Aorta (tissue), 5 donors: ENCODE measurements around the gene TSHZ3. TPM values are rescaled to one million over a fixed set of nuclear protein-coding genes. Genes with fewer than 3 reads are reported as not detected.

Experiments
- ATAC-seq: fragments of 200-7000 bp; cut with Tn5 transposase; one replicate; pipeline ENCODE4 v1.9.1; 2022; ENCODE audit warnings: moderate library complexity; ENCODE audit not compliant: low FRiP score
- DNase-seq, 2 donors: peaks; one replicate each; pipeline ENCODE4 v3.0.0-alpha.2; 2020
- H3K27ac ChIP-seq, 2 donors: one replicate each; pipeline ENCODE4 v1.5.1; 2013; ENCODE audit warnings: low read length in 2 of 2, mild to moderate bottlenecking in 2 of 2, moderate library complexity in 2 of 2, control low read depth in 1 of 2, inconsistent platforms in 1 of 2, low read depth in 1 of 2
- H3K27me3 ChIP-seq, 2 donors: one replicate each; pipeline ENCODE4 v1.6.1; 2013; ENCODE audit warnings: control low read depth in 1 of 2, low read length in 1 of 2, mild to moderate bottlenecking in 1 of 2, moderate library complexity in 1 of 2; ENCODE audit not compliant: insufficient read depth in 2 of 2, control insufficient read depth in 1 of 2
- H3K36me3 ChIP-seq, 2 donors: one replicate each; pipeline ENCODE4 v1.6.1; 2013; ENCODE audit warnings: control low read depth in 1 of 2, low read length in 1 of 2, mild to moderate bottlenecking in 1 of 2; ENCODE audit not compliant: insufficient read depth in 2 of 2, control insufficient read depth in 1 of 2
- H3K4me1 ChIP-seq, 2 donors: one replicate each; pipeline ENCODE4 v1.6.1; 2013; ENCODE audit warnings: low read length in 2 of 2, control low read depth in 1 of 2, mild to moderate bottlenecking in 1 of 2, moderate library complexity in 1 of 2; ENCODE audit not compliant: insufficient read depth in 2 of 2, control insufficient read depth in 1 of 2
- H3K4me3 ChIP-seq, 2 donors: one replicate each; pipeline ENCODE4 v1.5.1; 2013; ENCODE audit warnings: low read length in 2 of 2, control low read depth in 1 of 2, mild to moderate bottlenecking in 1 of 2
- H3K9me3 ChIP-seq: one replicate; pipeline ENCODE4 v1.6.1; 2013; ENCODE audit warnings: mild to moderate bottlenecking, low read length; ENCODE audit not compliant: control insufficient read depth
- WGBS, 2 donors: extraction: QIAGEN DNeasy Blood & Tissue Kit; methylation state at CpG; one replicate each; pipeline ENCODE4 v1.1.7; 2013; 5-methylcytosine and 5-hydroxymethylcytosine counted together
- intact Hi-C, 2 donors: fragments of 100-400 bp; cut with DNase I; formaldehyde crosslinking; loops; one replicate each; pipeline versions ENCODE4 v1.14.2 to v1.15.0; 2022
- polyA plus RNA-seq, 2 donors: library from polyadenylated mRNA; stranded (reverse); fragments of 200-250 nt; gene quantifications; one replicate each; pipeline ENCODE4 v1.2.3, GENCODE V29; 2013
- total RNA-seq, 2 donors: library from RNA; stranded (reverse); fragmentation: NEBNext Ultra II Directional; extraction: Animal tissue kit (Norgen Biotek cat#: 25700); gene quantifications; one replicate each; pipeline ENCODE4 v1.2.1, GENCODE V29; 2021
- donor health status: healthy with polysubstance abuse.
- donor health status: Bipolar disorder and iron deficiency.
- donor health status: DM: no; HTN: no; CAD: no.
- donor health status: DM: no; HTN: no; CAD: no.
- donor health status: DM: yes; HTN: yes; CAD: no.

TSHZ3 gene
- total and polyA plus RNA-seq, 4 donors = 3.0 to 20.6 (median 10.8) TPM

DNA sequence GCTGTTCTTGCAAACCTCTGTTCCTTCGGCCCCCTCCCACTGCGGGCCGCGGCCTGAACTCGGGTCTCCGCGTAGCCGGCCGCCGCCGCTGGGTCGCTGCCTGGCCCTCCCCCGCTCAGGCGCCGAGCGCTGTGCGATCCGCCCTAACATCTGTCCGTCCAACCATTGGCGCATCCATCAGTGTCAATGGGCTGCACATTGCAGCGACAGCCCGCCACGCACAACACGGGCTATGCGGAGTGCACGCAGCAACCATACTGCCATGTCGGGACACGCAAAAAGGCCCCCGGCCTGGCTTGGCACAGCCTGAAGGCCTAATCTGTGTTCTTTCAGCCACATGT, 2.6 kb upstream of the TSHZ3 start:
- no peak overlapping the region for H3K27ac ChIP-seq
- ATAC-seq (no peak), DNase-seq (no peak)
- 28 to 33% methylated on average over 18 to 29 of the region's 29 CpGs for WGBS, 2 donors
- H3K4me1 ChIP-seq = no peaks in the 10 kb centered on the region
- intact Hi-C loops = loop anchor here in 1 of 2 donors (10.0 kb wide), 1 partner anchor 1223 kb away; no protein-coding TSS in a partner anchor
- no peaks in the 10 kb centered on the region for H3K9me3 ChIP-seq
- no peaks in the 10 kb centered on the region for H3K36me3 ChIP-seq
- H3K27me3 ChIP-seq = no peaks in the 10 kb centered on the region
- peak overlapping the region in 1 of 2 donors; percentile 99 for H3K4me3 ChIP-seq

DNA sequence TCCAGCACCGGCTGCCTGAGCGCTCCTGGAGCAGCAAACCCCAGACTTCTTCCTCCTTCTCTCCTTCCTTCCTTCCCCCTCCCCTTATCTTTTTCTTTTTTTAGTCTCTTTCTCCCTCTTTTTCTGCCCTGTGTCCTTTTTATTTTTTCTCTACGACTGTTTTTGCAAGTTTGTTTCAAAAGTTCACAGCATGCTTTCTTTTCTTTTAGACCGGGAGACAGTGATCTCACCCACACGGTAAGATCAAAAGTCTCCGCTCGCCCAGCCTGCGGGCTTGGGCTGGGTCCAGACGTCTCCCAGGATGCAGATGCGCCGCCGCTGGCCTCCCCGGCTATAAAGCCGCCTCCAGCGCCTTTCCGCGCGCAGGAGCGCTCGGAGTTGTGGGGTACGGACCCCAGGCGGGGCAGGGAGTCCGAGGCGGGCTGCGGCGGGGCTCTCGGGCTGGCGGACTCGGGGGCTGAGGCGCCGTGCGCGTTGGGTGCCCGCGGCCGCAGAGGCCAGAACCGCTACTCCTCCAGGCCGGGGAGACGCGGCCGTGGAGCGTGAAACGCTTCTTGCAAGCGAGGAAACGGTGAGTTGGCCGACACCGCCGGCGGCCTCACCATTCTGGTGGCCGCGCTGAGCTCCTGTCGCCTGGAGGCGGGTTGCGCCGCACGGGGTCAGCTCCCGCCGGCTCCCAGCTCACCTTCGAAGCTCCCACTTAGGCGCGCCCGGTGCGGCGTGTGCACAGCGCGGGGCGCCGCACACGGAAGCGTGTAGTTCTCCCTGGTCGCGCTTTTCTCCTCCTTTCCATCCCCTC, 2.0 kb upstream of the TSHZ3 start:
- DNase-seq = peak in 1 of 2 donors; percentile 83
- Histone ChIP-seq H3K27ac (no peak overlapping the region), H3K36me3 (no peaks in the 10 kb centered on the region), H3K4me3 (peak overlapping the region; percentile 98 to 99), H3K4me1 (no peaks in the 10 kb centered on the region), H3K9me3 (no peaks in the 10 kb centered on the region), H3K27me3 (no peaks in the 10 kb centered on the region)
- WGBS, 2 donors = 1% methylated on average over 64 to 72 of the region's 72 CpGs
- ATAC-seq = no peak
- intact Hi-C loops = loop anchor here in 1 of 2 donors (10.0 kb wide), 1 partner anchor 1224 kb away; no protein-coding TSS in a partner anchor

DNA sequence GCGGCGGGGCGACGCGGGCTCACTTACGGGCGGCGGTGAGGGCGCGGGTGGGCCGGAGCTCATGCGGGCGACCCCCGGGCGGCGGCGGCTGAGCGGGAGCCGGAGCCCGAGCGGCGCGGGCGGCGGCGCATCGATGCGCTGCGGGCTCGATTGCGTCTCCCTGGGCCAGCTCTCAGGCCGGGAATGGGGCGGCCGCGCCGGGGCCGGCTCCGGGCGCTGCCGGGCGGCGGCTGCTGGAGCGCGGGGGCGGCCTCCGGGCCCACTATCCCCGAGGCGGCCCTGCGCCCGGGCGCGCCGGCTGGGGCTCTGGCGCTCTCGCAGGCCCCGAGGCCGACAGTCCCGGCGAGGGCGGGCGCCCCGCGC, 1.4 kb upstream of the TSHZ3 start:
- Histone ChIP-seq H3K27ac (no peak overlapping the region), H3K36me3 (no peaks in the 10 kb centered on the region), H3K4me1 (no peaks in the 10 kb centered on the region), H3K9me3 (no peaks in the 10 kb centered on the region), H3K27me3 (no peaks in the 10 kb centered on the region), H3K4me3 (peak overlapping the region; percentile 98 to 99)
- peak; percentile 53 for ATAC-seq
- peak; percentile 74 to 89 for DNase-seq
- 0 to 1% methylated on average over 31 to 63 of the region's 63 CpGs for WGBS, 2 donors
- intact Hi-C loops = loop anchor here in 1 of 2 donors (10.0 kb wide), 1 partner anchor 1224 kb away; no protein-coding TSS in a partner anchor

DNA sequence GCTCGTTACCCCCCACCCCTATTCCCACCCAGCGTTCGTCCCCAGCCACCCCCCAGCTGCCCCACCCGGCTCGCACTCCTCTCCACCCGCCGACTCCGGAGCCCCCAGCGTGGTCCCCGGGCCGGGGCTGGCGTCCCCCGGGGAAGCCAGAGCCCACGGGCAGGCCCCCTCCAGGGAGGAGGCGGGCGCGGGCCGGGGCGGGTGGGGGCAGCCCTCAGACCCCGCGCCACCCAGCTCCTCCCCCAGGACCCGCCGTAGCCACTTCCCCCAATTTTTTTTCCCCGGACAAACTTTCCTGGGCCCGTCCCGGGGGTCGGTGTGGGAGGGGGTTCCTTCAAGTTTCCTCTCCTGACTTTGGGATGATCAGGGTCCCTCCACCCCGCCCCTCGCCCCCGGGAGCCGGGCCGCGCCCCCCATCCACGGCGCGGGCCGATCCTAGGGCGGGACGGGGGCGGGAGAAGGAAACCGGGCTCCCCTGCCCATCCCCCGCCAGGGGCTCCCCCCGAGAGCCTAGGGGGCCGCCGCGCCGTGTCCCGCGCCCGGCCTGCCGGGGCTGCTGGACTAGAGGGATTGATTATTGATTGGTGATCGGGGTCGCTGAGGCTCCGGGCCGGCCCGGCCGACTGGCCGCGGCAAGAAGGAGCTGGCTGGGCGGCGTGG, 927 bp upstream of the TSHZ3 start:
- ATAC-seq = peak; percentile 53

DNA sequence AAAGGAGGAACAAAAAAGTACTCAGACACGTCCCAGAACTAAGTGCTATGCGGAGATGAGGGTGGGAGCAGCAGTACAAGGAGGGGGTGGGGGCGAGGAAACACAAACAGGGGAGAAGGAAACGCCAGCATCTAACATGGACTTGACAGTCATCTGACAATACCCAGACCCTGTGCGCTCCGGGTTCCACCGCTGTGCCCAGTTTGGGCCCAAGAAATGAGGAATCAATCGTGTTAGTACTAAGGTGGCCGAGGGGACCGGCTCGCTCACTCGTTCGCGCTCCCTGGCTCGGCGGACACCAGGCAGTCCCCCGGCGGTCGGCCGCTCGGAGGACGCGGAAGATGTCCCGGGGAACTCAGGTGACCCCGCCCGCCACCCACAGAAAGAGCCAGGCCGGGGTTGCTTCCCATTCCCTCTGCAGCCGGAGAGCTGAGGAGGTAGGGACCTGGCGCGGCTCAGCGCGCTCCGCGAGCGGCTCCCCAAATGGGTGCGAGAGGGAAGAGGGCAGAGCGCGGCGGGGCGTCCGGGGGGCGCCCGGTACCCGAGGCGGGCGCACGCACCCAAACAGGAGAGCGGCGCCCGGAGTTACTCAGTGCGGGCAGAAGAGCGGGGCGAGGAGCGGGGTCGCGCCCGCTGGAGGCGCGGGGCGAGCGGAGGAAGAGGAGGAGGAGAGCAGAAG, 616 bp downstream of the TSHZ3 start:
- Histone ChIP-seq H3K27me3 (no peaks in the 10 kb centered on the region), H3K36me3 (no peaks in the 10 kb centered on the region), H3K4me3 (peak overlapping the region; percentile 98 to 99), H3K9me3 (no peaks in the 10 kb centered on the region), H3K27ac (peak overlapping the region in 1 of 2 donors; percentile 22), H3K4me1 (no peaks in the 10 kb centered on the region)
- peak in 1 of 2 donors; percentile 84 for DNase-seq
- intact Hi-C loops = no loop called here
- 2 to 3% methylated on average over 45 to 61 of the region's 61 CpGs for WGBS, 2 donors
- peak; percentile 17 for ATAC-seq

More for the DNA sequence above, 927 bp upstream of the TSHZ3 start:
- Histone ChIP-seq H3K27me3 (no peaks in the 10 kb centered on the region), H3K4me3 (peak overlapping the region; percentile 98 to 99), H3K9me3 (no peaks in the 10 kb centered on the region), H3K4me1 (no peaks in the 10 kb centered on the region), H3K27ac (no peak overlapping the region), H3K36me3 (no peaks in the 10 kb centered on the region)
- intact Hi-C loops = loop anchor here in 1 of 2 donors (10.0 kb wide), 1 partner anchor 1225 kb away; no protein-coding TSS in a partner anchor
- peak; percentile 71 to 82 for DNase-seq
- 0 to 1% methylated on average over 36 to 61 of the region's 61 CpGs for WGBS, 2 donors

DNA sequence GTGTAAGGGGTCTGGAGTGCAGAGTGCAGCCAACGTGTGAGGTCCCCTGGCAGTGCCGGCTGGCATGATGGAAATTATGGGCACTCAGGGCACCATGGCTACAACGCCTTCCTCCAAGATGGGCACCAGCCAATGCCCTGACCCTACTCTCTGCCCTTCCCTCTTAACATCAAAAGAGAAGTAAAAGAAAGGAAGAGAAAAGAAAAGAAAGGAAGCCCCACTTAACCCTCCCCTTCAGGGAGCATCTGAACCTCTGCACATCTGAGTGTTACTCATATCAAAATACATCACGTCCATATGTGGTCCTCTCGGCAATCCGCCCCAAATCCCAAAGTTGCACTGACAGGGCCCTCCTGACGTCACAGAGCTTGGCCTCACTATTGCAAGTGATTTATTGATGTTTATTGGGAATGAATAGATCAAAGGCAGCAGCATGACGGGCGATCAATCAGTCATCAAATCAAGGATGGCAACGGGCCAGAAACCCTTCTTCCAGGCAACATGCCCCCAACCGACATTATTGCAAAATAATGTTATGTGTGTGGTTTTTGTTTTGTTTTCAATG, 1.3 kb downstream of the TSHZ3 start:
- WGBS, 2 donors = 60 to 64% methylated on average over 11 of the region's 11 CpGs
- H3K4me3 ChIP-seq = no peak overlapping the region
- H3K36me3 ChIP-seq = no peaks in the 10 kb centered on the region
- DNase-seq (no peak), ATAC-seq (no peak)
- H3K4me1 ChIP-seq = no peaks in the 10 kb centered on the region
- intact Hi-C loops = no loop called here
- H3K9me3 ChIP-seq = no peaks in the 10 kb centered on the region
- H3K27ac ChIP-seq = no peak overlapping the region
- no peaks in the 10 kb centered on the region for H3K27me3 ChIP-seq

DNA sequence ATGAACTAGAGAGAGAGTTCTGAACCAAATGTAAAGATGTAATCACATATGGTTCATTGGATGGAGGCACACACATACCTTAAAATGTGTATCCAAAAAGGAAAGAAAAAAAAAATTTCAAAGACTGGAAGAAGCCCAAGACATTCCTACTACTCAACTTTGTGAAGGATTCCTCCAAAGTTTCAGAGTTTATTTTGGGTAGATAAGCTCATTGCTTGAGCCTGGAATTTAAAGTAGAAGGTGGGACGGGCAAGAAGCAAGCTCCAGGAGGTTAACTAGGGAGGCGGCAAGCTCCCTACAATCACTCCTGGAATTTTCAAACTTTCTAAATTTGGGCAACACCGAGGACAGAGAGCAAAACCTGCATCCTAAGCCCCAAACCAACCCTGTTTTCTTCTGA, 1.9 kb downstream of the TSHZ3 start:
- intact Hi-C loops = no loop called here
- ATAC-seq = no peak
- Histone ChIP-seq H3K27ac (no peak overlapping the region), H3K27me3 (no peaks in the 10 kb centered on the region), H3K4me1 (no peaks in the 10 kb centered on the region), H3K4me3 (no peak overlapping the region), H3K9me3 (no peaks in the 10 kb centered on the region), H3K36me3 (no peaks in the 10 kb centered on the region)
- no peak for DNase-seq
- 26 to 32% methylated on average over 3 of the region's 3 CpGs for WGBS, 2 donors

DNA sequence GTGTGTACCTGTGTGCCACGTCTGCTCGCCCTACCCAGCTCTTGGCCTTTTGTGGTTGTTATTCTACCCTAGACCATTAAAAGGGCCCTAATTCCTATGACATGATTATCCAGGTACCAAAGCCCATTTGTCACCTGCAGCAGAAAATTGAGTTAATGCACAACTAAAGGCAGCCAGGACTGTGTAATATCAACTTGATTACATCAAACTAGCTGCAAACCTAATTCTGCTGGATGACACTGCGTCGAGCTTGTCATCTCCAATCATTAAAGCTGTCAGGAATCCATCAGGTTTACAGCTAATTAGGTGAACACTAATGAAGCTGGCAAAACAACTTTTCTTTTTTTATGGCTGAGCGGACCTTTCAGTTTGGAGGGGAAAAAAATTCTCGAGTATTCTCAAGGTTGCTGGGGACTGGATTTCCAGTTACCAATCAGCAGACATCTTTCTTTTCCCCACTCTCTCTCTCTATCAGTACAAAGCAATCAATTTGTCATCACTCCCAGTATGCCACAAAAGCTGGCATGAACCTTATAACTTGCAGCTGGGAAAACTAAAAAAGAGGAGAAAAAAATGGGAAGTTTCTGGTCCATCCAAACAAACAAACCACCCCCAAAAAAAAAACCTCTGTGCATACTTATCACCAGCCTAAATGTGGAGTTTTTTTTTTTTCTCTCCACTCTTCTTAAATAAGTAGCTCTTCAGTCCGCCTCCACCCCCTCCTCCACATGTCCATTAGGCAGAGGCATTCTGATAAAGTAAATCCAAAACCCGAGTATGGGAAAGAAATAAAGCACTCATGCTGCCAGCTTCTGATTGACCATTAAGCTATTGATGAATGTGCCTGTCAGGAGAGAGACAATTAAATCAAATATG, 2.8 kb downstream of the TSHZ3 start:
- no peak overlapping the region for H3K27ac ChIP-seq
- intact Hi-C loops = no loop called here

More for the DNA sequence above, 2.8 kb downstream of the TSHZ3 start:
- DNase-seq (no peak), ATAC-seq (no peak)
- H3K27me3 ChIP-seq = no peaks in the 10 kb centered on the region
- WGBS, 2 donors = 89 to 93% methylated on average over 8 of the region's 8 CpGs
- no peaks in the 10 kb centered on the region for H3K4me1 ChIP-seq
- no peaks in the 10 kb centered on the region for H3K36me3 ChIP-seq
- no peak overlapping the region for H3K4me3 ChIP-seq
- no peaks in the 10 kb centered on the region for H3K9me3 ChIP-seq
